Astrocyte of the cerebellum (primary cell): Measurements from ENCODE around the gene ACMSD.

Source experiments
- DNase-seq: peaks from one replicate; pipeline ENCODE4 v3.0.0-alpha.2; 2011; ENCODE audit warnings: low read depth
- H3K4me3 ChIP-seq: 2 replicates; pipeline ENCODE4 v1.5.1; 2011; ENCODE audit warnings: mild to moderate bottlenecking, low read depth, low read length, moderate library complexity
- in situ Hi-C: cut with HindIII; loops from 2 replicates; pipeline ENCODE4 v1.10.0; 2017; ENCODE audit warnings: low sequenced_read_pairs
- TF ChIP-seq, protein P1 (sequence below): IDR thresholded peaks from 2 replicates; pipeline ENCODE4 v1.5.1; 2012; ENCODE audit warnings: low read length, low read depth, moderate library complexity, mild to moderate bottlenecking; ENCODE audit errors: missing control alignments

ACMSD gene

GRCh38 chr2:134838143-134838620, at the start of gene ACMSD:
TSS of gene ACMSD (plus strand) at chr2:134838616. CDS start at chr2:134838683, 67 bp downstream.
- no peak within 1 kb of the TSS for H3K4me3 ChIP-seq
- no peak for DNase-seq
- in situ Hi-C loops = no loop called here
- TF ChIP-seq, protein P1, sequence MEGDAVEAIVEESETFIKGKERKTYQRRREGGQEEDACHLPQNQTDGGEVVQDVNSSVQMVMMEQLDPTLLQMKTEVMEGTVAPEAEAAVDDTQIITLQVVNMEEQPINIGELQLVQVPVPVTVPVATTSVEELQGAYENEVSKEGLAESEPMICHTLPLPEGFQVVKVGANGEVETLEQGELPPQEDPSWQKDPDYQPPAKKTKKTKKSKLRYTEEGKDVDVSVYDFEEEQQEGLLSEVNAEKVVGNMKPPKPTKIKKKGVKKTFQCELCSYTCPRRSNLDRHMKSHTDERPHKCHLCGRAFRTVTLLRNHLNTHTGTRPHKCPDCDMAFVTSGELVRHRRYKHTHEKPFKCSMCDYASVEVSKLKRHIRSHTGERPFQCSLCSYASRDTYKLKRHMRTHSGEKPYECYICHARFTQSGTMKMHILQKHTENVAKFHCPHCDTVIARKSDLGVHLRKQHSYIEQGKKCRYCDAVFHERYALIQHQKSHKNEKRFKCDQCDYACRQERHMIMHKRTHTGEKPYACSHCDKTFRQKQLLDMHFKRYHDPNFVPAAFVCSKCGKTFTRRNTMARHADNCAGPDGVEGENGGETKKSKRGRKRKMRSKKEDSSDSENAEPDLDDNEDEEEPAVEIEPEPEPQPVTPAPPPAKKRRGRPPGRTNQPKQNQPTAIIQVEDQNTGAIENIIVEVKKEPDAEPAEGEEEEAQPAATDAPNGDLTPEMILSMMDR = no peak

DNA sequence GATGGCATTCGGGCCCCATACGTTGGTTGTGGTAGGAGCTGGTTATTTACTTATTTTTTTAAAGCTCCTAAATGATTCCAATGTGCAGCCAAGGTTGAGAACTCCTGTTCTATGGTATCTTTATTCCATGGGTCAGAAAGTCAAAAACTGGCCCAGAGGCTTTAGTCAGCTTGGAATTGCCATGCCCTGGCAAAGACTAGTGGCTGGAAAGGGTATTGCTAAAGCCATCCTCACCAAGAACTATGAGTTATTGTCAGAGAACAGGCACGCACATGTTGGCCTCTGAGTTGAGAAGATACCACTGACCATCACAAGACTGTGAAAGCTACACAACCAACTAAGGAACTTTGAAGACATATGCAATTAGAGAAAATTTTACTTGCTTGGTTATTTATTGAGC, 47.9 kb upstream of the ACMSD start:
- no peak overlapping the region for H3K4me3 ChIP-seq
- in situ Hi-C loops = no loop called here
- TF ChIP-seq, protein P1 = no peak
- DNase-seq = no peak

DNA sequence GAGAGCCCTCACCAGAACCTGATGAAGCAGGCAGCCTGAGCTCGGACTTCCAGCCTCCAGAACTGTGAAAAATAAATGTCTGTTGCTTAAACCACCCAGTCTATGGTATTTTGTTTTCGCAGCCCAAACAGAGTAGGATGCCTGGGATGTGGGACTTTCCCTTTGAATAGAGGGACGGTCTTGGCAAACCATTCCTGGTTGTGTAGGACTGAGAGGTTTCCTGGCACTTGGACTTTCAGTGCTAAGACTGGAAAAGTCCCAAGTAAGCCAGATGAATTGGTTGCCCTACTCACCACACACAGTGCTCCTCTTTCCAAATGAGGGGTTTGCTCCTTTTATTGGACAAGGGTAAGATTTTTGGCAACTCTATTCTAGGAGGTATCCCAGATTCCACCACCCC, 46.8 kb upstream of the ACMSD start:
- DNase-seq = no peak
- TF ChIP-seq, protein P1 = no peak

GRCh38 chr2:134792186-134792585, 46.2 kb upstream of the ACMSD start:
- TF ChIP-seq, protein P1 = no peak
- in situ Hi-C loops = no loop called here
- no peak for DNase-seq
- H3K4me3 ChIP-seq = no peak overlapping the region

More for the DNA sequence above, 46.8 kb upstream of the ACMSD start:
- no peak overlapping the region for H3K4me3 ChIP-seq
- in situ Hi-C loops = no loop called here

GRCh38 chr2:134795765-134796164, 42.7 kb upstream of the ACMSD start:
- in situ Hi-C loops = no loop called here
- H3K4me3 ChIP-seq = no peak overlapping the region
- no peak for DNase-seq
- TF ChIP-seq, protein P1 = no peak

DNA sequence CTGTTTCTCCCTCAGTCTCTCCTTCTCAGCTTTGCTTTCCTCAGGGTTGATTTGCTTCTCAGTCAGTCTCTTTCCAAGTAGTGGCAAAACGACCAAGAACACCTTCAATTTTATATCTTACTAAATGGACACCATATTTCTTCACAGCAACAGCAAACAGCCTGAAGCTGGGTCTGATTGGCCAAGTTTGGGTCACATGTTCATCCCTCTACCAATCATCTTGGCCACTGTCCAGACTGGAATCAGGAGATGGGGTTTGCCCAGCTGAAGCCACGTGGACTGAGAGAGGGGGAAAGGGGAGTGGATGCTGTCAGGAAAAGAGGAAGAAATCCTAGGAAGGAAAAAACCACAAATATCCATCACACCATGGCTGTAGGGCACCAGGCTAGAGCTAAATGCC, 42.0 kb upstream of the ACMSD start:
- no peak for DNase-seq
- no peak overlapping the region for H3K4me3 ChIP-seq
- in situ Hi-C loops = no loop called here
- TF ChIP-seq, protein P1 = no peak

GRCh38 chr2:134799936-134800335, 38.5 kb upstream of the ACMSD start:
- H3K4me3 ChIP-seq = no peak overlapping the region
- DNase-seq = no peak
- TF ChIP-seq, protein P1 = no peak
- in situ Hi-C loops = no loop called here
